DND-41 (cell line): ENCODE measurements around the gene ID3.

ENCODE experiments used
- ATAC-seq: fragments of 200-7000 bp; cut with Tn5 transposase; 3 replicates; pipeline ENCODE4 v1.9.1; 2021; ENCODE audit warnings: low read depth; ENCODE audit not compliant: insufficient read depth
- DNase-seq: peaks from one replicate; pipeline ENCODE4 v3.0.0-alpha.2; 2020
- H2AFZ ChIP-seq: 2 replicates; pipeline ENCODE4 v1.6.0; 2012; ENCODE audit warnings: low read depth, low read length
- H3K27ac ChIP-seq: 2 replicates; pipeline ENCODE4 v1.5.1; 2012; ENCODE audit warnings: low read length, inconsistent platforms
- H3K27me3 ChIP-seq: fragments of 200-600 bp; sonication (generic); 2 replicates; pipeline ENCODE4 v1.6.0; 2012; ENCODE audit warnings: low read length, mild to moderate bottlenecking, inconsistent platforms; ENCODE audit not compliant: insufficient read depth, poor library complexity
- H3K36me3 ChIP-seq: 2 replicates; pipeline ENCODE4 v1.5.1; 2012; ENCODE audit warnings: low read length, inconsistent platforms; ENCODE audit not compliant: insufficient read depth
- H3K4me1 ChIP-seq: 2 replicates; pipeline ENCODE4 v1.5.1; 2012; ENCODE audit warnings: mild to moderate bottlenecking, low read length; ENCODE audit not compliant: insufficient read depth
- H3K4me2 ChIP-seq: 2 replicates; pipeline ENCODE4 v1.6.0; 2012; ENCODE audit warnings: mild to moderate bottlenecking, moderate library complexity, low read length, inconsistent platforms; ENCODE audit not compliant: insufficient read depth
- H3K4me3 ChIP-seq, 2 experiments: fragments of 200-600 bp in 1 of 2; shearing (Covaris generic) in 1 of 2; 2 replicates each; pipeline ENCODE4 v1.5.1; 2012 to 2016; ENCODE audit warnings: inconsistent platforms in 2 of 2, low read length in 2 of 2, mild to moderate bottlenecking in 2 of 2, low read depth in 1 of 2, moderate library complexity in 1 of 2
- H3K79me2 ChIP-seq: 2 replicates; pipeline ENCODE4 v1.6.0; 2012; ENCODE audit warnings: low read length, inconsistent platforms; ENCODE audit not compliant: insufficient read depth
- H3K9ac ChIP-seq: 2 replicates; pipeline ENCODE4 v1.6.0; 2012; ENCODE audit warnings: low read depth, mild to moderate bottlenecking, inconsistent platforms, low read length, moderate library complexity
- H3K9me3 ChIP-seq: 2 replicates; pipeline ENCODE4 v1.5.1; 2012; ENCODE audit warnings: low read length, moderate library complexity, mild to moderate bottlenecking, inconsistent platforms; ENCODE audit not compliant: insufficient read depth, severe bottlenecking
- H4K20me1 ChIP-seq: 2 replicates; pipeline ENCODE4 v1.6.0; 2012; ENCODE audit warnings: low read length; ENCODE audit not compliant: insufficient read depth
- CTCF ChIP-seq: IDR thresholded peaks from 2 replicates; pipeline ENCODE4 v1.5.1; 2012; ENCODE audit warnings: borderline replicate concordance, low read length, moderate library complexity, mild to moderate bottlenecking; ENCODE audit not compliant: poor library complexity, severe bottlenecking; ENCODE audit errors: extremely low read depth
- EZH2 ChIP-seq: IDR thresholded peaks from 3 replicates; pipeline ENCODE4 v1.6.1; 2012; ENCODE audit warnings: borderline replicate concordance, low read depth, mild to moderate bottlenecking, moderate library complexity, low read length, inconsistent platforms; ENCODE audit not compliant: severe bottlenecking

Gene ID3

DNA sequence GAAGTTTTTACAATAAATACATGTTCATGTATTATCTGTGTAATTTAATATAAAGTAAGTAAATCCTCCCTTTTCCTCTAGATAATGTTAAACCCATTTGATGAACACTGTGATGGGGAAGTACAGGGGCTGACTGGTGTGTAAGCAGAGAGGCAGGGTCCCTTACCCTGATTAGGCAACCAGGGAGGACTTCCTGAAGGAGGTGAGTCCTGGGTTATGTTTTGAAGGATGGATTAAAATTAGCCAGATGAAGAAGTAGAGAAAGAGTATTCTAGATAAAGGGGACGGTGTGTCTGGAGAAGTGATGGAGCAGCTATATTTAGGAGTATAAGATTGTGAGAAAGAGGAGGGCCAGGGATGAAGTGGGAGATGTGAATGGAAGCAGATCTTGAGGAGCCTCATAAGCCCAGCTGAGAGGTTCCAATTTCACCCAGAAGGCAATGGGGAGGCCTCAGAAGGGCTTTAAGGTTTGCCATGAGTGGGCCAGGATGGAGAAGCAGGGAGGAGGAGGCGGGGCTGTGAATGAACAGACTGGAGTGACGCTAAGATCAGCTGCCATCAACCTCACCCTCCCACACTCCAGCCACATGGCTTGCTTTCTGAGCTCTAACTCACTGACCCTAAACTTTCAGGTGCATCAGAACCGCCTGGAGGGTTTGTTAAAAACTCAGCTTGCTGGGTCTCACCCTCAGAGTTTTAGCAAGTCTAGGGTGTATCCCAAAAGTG is 30.9 kb upstream of the ID3 start:
- Histone ChIP-seq H4K20me1 (no peaks in the 10 kb centered on the region), H3K4me2 (no peak overlapping the region), H3K4me1 (peaks cover 15% of the 10 kb centered on the region), H3K27ac (no peak overlapping the region), H3K4me3 (no peak overlapping the region), H2AFZ (no peak overlapping the region), H3K27me3 (no peaks in the 10 kb centered on the region), H3K36me3 (no peaks in the 10 kb centered on the region), H3K79me2 (no peaks in the 10 kb centered on the region), H3K9ac (no peak overlapping the region), H3K9me3 (no peaks in the 10 kb centered on the region)
- ATAC-seq: no peak
- no peak for TF ChIP-seq EZH2
- TF ChIP-seq CTCF: no peak
- no peak for DNase-seq

DNA sequence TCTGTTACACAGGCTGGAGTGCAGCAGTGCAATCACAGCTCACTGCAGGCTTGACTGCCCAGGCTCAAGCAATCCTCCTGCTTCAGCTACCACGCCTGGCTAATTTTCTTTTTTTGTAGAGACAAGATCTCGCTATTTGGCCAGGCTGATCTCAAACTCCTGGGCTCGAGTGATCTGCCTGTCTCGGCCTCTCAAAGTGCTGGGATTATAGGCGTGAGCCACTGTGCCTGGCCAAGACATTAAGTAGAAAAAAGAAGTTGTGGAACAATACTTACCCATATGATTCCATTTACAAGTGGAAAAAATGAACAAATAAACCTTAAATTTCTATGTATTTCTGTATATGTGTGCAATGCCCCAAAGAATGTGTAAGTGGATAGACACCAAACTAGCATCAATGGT is 30.3 kb upstream of the ID3 start:
- H3K4me2 ChIP-seq: no peak overlapping the region
- no peak for DNase-seq
- H2AFZ ChIP-seq: no peak overlapping the region
- H3K27ac ChIP-seq: no peak overlapping the region
- TF ChIP-seq CTCF (no peak), EZH2 (no peak)
- H3K4me1 ChIP-seq: peaks cover 15% of the 10 kb centered on the region
- H4K20me1 ChIP-seq: no peaks in the 10 kb centered on the region
- no peaks in the 10 kb centered on the region for H3K79me2 ChIP-seq
- H3K9ac ChIP-seq: no peak overlapping the region
- no peaks in the 10 kb centered on the region for H3K27me3 ChIP-seq
- no peaks in the 10 kb centered on the region for H3K9me3 ChIP-seq
- no peaks in the 10 kb centered on the region for H3K36me3 ChIP-seq
- no peak overlapping the region for H3K4me3 ChIP-seq
- no peak for ATAC-seq

DNA sequence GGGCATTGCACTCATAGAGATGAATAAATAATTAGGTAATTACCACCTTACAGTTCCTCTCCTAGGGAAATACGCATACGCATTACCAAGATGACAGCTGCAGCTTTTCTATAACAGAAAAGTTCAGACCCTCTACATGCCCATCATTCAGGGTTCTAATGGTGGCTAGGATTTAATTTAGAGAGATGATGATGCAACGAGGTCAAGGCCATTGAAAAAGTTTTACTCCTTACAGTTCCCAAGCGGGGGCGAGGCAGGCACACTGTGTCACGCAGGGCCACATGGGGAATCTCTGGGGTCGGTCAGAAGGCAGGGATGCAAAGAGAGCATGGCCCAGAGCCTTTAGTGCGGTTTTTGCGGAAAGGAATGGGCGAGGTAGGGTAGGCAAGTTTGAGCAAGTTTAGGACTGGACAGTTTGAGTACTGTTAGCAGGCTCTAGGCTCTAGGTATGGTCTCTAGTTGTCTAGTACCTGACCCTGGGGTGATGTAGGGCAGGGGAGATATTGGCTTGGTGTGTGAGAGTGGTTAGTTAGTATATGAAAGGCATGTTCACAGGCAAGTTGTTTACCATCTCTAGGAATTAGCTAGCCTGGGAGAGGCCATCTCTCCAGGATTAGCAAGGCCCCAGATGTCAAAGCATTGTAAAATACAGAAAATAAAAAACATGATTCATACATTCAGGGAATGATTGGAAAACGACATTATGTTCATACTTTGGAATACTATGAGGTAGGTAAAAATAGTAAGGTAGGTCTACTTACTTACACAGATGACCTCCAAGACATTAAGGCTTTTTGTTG is 29.6 kb upstream of the ID3 start:
- Histone ChIP-seq H3K79me2 (no peaks in the 10 kb centered on the region), H3K27me3 (no peaks in the 10 kb centered on the region), H2AFZ (no peak overlapping the region), H3K27ac (no peak overlapping the region), H3K4me2 (no peak overlapping the region), H3K4me1 (peaks cover 15% of the 10 kb centered on the region), H4K20me1 (no peaks in the 10 kb centered on the region), H3K9me3 (no peaks in the 10 kb centered on the region), H3K9ac (no peak overlapping the region), H3K4me3 (no peak overlapping the region), H3K36me3 (no peaks in the 10 kb centered on the region)
- TF ChIP-seq CTCF: no peak
- no peak for TF ChIP-seq EZH2
- ATAC-seq (no peak), DNase-seq (no peak)
